B cell (primary cell): ENCODE results near the gene DDX10.

ENCODE experiments used
- CTCF ChIP-seq: fragments of 200-600 bp; IDR thresholded peaks from one replicate; pipeline ENCODE4 v1.8.0; 2022; ENCODE audit warnings: antibody characterized with exemption, mild to moderate bottlenecking
- EZH2 ChIP-seq: IDR thresholded peaks from 2 replicates; pipeline ENCODE4 v1.6.1; 2012; ENCODE audit warnings: borderline replicate concordance, low read depth, mild to moderate bottlenecking, moderate library complexity, low read length; ENCODE audit not compliant: insufficient read depth, poor library complexity, severe bottlenecking

DNA sequence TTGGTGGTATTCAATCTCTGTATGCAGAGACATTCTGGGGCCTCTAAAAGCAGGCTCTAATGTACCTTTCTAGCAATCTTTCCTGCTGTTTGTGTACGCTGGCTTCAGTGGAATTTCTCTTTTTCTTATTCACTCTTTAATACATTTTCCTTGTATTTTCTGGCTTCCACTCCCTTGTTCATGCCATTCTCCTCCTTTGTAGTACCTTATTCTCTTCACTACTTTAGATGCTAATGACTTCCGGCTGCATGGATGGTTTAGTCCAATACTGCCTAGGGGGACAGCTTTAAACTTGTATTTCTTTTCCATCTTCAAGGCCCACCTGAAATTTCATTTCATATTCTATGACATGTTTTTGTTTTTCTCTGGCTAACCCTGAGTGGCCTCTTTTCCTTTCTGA is 40.2 kb downstream of the DDX10 start:
- no peak for TF ChIP-seq EZH2
- no peak for TF ChIP-seq CTCF
